IPS DF 6.9 (cell line): Measurements from ENCODE around the gene NELL2.
"Not testable (repeated sequence)": the region's sequence is repeated elsewhere in the genome, so short reads cannot be mapped to it uniquely, and the experiment has no call there.

ENCODE experiments used
- DNase-seq: peaks from one replicate; pipeline ENCODE4 v3.0.0-alpha.2; 2013; ENCODE audit warnings: low read depth, low spot score
- H3K27ac ChIP-seq: one replicate; pipeline ENCODE4 v1.5.1; 2013; ENCODE audit warnings: low read length, control low read depth
- H3K27me3 ChIP-seq: 2 replicates; pipeline ENCODE4 v1.6.1; 2013; ENCODE audit warnings: mild to moderate bottlenecking, low read length; ENCODE audit not compliant: control insufficient read depth, insufficient read depth
- H3K36me3 ChIP-seq: 2 replicates; pipeline ENCODE4 v1.6.1; 2013; ENCODE audit warnings: low read length; ENCODE audit not compliant: control insufficient read depth, insufficient read depth
- H3K4me1 ChIP-seq: 2 replicates; pipeline ENCODE4 v1.6.1; 2013; ENCODE audit warnings: low read length; ENCODE audit not compliant: control insufficient read depth, insufficient read depth
- H3K4me3 ChIP-seq: 2 replicates; pipeline ENCODE4 v1.5.1; 2013; ENCODE audit warnings: mild to moderate bottlenecking, low read length
- H3K9me3 ChIP-seq: 2 replicates; pipeline ENCODE4 v1.6.1; 2013; ENCODE audit warnings: low read length, inconsistent platforms; ENCODE audit not compliant: control insufficient read depth, insufficient read depth
- WGBS: extraction: QIAGEN DNeasy Blood & Tissue Kit; methylation state at CpG from one replicate; pipeline ENCODE4 v1.1.7; 2013; ENCODE audit warnings: mixed read lengths, missing lambda C conversion rate; ENCODE audit not compliant: insufficient read length, insufficient coverage; 5-methylcytosine and 5-hydroxymethylcytosine counted together

Gene NELL2

DNA sequence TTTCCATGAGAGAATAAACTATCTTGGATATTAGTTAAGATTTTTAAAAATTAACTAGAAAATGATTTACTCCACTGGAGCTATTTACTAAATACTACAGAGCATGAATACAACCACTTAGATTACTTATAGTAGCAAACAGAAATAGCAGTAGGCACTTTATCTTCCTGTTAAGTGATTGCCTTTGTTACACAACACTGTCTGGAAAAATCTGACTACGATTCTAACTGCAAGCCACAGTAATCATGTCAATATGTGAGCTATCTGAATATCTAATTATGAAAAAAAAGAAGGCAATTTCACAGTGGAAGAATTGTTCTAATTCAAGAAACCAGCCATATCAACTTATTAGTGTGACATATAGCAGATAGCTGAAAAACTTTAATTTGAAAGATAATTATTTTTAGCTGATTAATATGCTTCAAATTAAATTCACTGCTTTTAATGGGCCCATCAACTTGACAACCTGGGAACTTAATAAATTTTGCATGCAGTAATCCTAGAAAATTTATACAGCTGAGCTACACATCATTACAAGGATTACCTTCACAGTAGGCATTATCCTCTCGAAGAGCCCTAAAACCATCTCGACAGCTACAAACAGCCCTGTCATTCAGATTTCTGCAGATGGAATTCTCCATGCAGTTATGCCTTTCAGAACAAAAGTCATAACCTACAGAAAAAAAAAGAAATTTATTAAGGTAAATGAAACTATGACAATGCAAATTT lies 172.8 kb downstream of the NELL2 start:
- no peak for DNase-seq
- no CpG with 5 or more reads among the region's 3 CpGs for WGBS
- no peak overlapping the region for H3K4me3 ChIP-seq
- no peaks in the 10 kb centered on the region for H3K36me3 ChIP-seq
- H3K27ac ChIP-seq: no peak overlapping the region
- no peaks in the 10 kb centered on the region for H3K9me3 ChIP-seq
- H3K27me3 ChIP-seq: no peaks in the 10 kb centered on the region
- H3K4me1 ChIP-seq: no peaks in the 10 kb centered on the region

DNA sequence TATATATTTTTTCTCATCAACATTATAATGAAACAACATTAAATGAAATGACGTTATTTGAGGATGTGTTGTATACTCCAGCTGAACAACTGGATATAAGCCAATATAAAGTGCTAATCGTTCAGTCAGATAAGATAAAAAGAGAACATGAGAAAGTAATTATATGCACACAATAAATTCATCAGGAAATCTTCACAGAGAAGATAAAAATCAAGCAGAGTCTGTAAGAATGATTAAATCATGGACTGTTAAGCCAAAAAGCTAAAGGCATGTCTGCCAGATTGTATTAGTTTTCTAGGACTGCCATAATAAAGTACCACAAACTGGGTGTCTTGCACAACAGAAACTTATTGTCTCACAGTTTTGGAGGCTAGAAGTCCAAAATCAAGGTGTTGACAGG lies 178.6 kb downstream of the NELL2 start:
- Histone ChIP-seq H3K27me3 (no peaks in the 10 kb centered on the region), H3K27ac (no peak overlapping the region), H3K9me3 (no peaks in the 10 kb centered on the region), H3K4me3 (no peak overlapping the region), H3K36me3 (no peaks in the 10 kb centered on the region), H3K4me1 (peaks cover 1% of the 10 kb centered on the region; the same call in 1 of the 2 replicates)
- DNase-seq: no peak
- WGBS: no CpG with 5 or more reads among the region's 2 CpGs

GRCh38 chr12:44696542-44696941 lies 179.6 kb downstream of the NELL2 start:
- no peak overlapping the region for H3K4me3 ChIP-seq
- no peak for DNase-seq
- H3K9me3 ChIP-seq: no peaks in the 10 kb centered on the region
- peaks cover 1% of the 10 kb centered on the region; the same call in 1 of the 2 replicates for H3K4me1 ChIP-seq
- H3K27ac ChIP-seq: no peak overlapping the region
- no peaks in the 10 kb centered on the region for H3K27me3 ChIP-seq
- no peaks in the 10 kb centered on the region for H3K36me3 ChIP-seq

DNA sequence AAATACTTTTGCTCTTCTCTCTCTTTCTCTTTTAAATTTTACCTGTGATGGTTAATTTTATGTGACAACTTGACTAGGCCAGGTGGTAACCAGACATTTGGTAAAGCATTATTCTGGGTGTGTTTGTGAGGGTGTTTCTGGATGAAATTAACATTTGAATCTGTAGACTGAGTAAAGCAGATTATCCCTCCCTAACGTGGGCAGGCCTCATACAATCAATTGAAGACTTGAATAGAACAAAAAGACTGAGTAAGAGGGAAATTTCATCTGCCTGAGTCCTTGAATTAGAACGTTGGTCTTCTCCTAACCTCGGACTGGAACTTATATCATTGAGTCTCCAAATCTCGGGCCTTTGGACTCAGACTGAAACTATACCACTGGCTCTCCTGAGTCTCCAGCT lies 182.1 kb downstream of the NELL2 start:
- no peaks in the 10 kb centered on the region for H3K9me3 ChIP-seq
- no CpG with 5 or more reads among the region's 4 CpGs for WGBS
- DNase-seq: no peak
- H3K4me1 ChIP-seq: peaks cover 1% of the 10 kb centered on the region; the same call in 1 of the 2 replicates
- no peaks in the 10 kb centered on the region for H3K36me3 ChIP-seq
- H3K27me3 ChIP-seq: no peaks in the 10 kb centered on the region
- H3K4me3 ChIP-seq: no peak overlapping the region
- no peak overlapping the region for H3K27ac ChIP-seq

DNA sequence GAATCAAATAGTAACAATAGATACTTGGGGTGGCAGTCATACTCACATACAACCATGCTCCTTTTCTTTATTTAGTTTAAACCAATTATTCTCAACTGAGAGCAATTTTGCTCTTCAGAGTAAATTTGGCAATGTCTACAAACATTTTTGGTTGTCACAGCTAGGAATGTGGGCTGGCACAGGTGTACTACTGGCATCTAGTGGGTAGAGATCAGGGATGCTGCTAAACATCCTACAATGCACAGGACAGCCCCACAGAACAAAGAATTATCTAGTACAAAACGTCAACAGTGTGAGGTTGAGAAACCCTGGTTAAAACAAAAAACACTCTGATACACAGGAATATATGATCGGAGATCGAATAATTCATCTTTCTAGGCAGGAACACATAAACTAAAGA lies 186.5 kb downstream of the NELL2 start:
- WGBS: no CpG with 5 or more reads among the region's 3 CpGs
- no peak for DNase-seq
- no peaks in the 10 kb centered on the region; the same call in 1 of the 2 replicates for H3K9me3 ChIP-seq

GRCh38 chr12:44686821-44687432 lies 189.2 kb downstream of the NELL2 start:
- not testable (repeated sequence) for H3K4me1 ChIP-seq, H3K9me3 ChIP-seq, H3K27ac ChIP-seq, DNase-seq, H3K36me3 ChIP-seq, H3K27me3 ChIP-seq, H3K4me3 ChIP-seq
- no CpG with 5 or more reads among the region's 22 CpGs for WGBS

More for the DNA sequence above, 186.5 kb downstream of the NELL2 start:
- Histone ChIP-seq H3K36me3 (no peaks in the 10 kb centered on the region), H3K4me1 (no peaks in the 10 kb centered on the region), H3K27me3 (no peaks in the 10 kb centered on the region), H3K4me3 (no peak overlapping the region), H3K27ac (no peak overlapping the region)

- no peak overlapping the region for H3K27ac ChIP-seq
- no peak for DNase-seq
- no peaks in the 10 kb centered on the region for H3K9me3 ChIP-seq
- no peaks in the 10 kb centered on the region for H3K4me1 ChIP-seq
- H3K27me3 ChIP-seq: no peaks in the 10 kb centered on the region
- H3K4me3 ChIP-seq: no peak overlapping the region
- no peaks in the 10 kb centered on the region for H3K36me3 ChIP-seq
Measured at GRCh38 chr12:44677724-44678123, 198.4 kb downstream of the NELL2 start.

- no peaks in the 10 kb centered on the region for H3K9me3 ChIP-seq
- H3K4me1 ChIP-seq: no peaks in the 10 kb centered on the region
- no peak overlapping the region for H3K4me3 ChIP-seq
- WGBS: no CpG with 5 or more reads among the region's 1 CpG
- no peak for DNase-seq
- H3K36me3 ChIP-seq: no peaks in the 10 kb centered on the region
- H3K27me3 ChIP-seq: no peaks in the 10 kb centered on the region
- H3K27ac ChIP-seq: no peak overlapping the region
Measured at GRCh38 chr12:44674875-44675274, 201.2 kb downstream of the NELL2 start.

GRCh38 chr12:44673811-44674210 lies 202.3 kb downstream of the NELL2 start:
- H3K27ac ChIP-seq: no peak overlapping the region
- no peaks in the 10 kb centered on the region for H3K9me3 ChIP-seq
- H3K27me3 ChIP-seq: no peaks in the 10 kb centered on the region
- DNase-seq: no peak
- H3K4me3 ChIP-seq: no peak overlapping the region
- no peaks in the 10 kb centered on the region for H3K36me3 ChIP-seq
- no CpG with 5 or more reads among the region's 1 CpG for WGBS
- H3K4me1 ChIP-seq: no peaks in the 10 kb centered on the region

DNA sequence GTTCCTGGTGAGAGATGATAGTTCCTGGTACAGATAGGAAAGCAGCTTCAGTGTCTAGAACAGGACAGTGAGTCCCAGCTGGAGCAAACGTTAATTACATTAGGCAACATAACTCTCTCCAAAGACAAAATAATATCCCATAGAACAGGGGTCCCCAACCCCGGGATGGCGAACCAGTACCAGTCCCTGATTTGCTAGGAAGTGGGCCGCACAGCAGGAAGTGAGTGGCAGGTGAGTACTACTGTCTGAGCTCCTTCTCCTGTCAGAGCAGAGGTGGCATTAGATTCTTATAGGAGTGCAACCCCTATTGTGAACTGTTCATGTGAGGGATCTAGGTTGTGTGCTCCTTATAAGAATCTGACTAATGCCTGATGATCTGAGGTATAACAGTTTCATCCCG lies 204.1 kb downstream of the NELL2 start:
- H3K4me3 ChIP-seq: no peak overlapping the region
- WGBS: no CpG with 5 or more reads among the region's 5 CpGs
- H3K36me3 ChIP-seq: no peaks in the 10 kb centered on the region
- no peaks in the 10 kb centered on the region for H3K4me1 ChIP-seq
- no peaks in the 10 kb centered on the region for H3K9me3 ChIP-seq
- H3K27ac ChIP-seq: no peak overlapping the region
- H3K27me3 ChIP-seq: no peaks in the 10 kb centered on the region
- no peak for DNase-seq

DNA sequence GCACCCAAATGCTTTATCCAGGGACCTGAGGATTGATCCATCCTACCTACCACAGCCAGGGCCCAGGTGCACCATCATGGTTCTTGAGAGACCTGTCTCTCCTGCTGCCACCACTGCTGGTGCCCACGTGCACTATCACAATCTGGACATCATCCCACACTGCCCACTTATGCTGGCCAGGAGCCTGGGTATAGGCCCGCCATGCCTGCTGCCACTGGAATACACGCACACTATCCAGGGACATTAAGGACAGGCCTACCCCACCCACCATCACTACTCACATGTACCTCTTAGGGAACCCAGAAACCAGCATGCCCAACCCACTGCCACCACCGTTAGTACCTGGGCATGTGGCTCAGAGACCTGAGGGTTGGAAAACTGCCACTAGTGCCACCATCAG lies 207.7 kb downstream of the NELL2 start:
- WGBS: no CpG with 5 or more reads among the region's 4 CpGs
- H3K9me3 ChIP-seq: no peaks in the 10 kb centered on the region
- no peaks in the 10 kb centered on the region for H3K4me1 ChIP-seq
- no peak overlapping the region for H3K27ac ChIP-seq
- no peak for DNase-seq
- no peak overlapping the region for H3K4me3 ChIP-seq
- H3K27me3 ChIP-seq: no peaks in the 10 kb centered on the region
- H3K36me3 ChIP-seq: no peaks in the 10 kb centered on the region
